HepG2 (cell line): ENCODE results near the gene HSPA1L. TPM values are rescaled to one million over a fixed set of nuclear protein-coding genes. Genes with fewer than 3 reads are reported as not detected.

Experiments used
- ATAC-seq: fragments of 200-7000 bp; cut with Tn5 transposase; 3 replicates; pipeline ENCODE4 v1.9.1; 2020; ENCODE audit warnings: mild to moderate bottlenecking, moderate library complexity
- BruUV-seq: library from RNA; stranded (reverse); fragments of 400-500 nt; replicated peaks from 2 replicates; lab custom pipeline; 2021; lab: Mats Ljungman, UMichigan
- CTCF ChIA-PET: fragments of 300-600 bp; formaldehyde crosslinking; extraction: SDS; loops from one replicate; lab custom pipeline; 2021; ENCODE audit warnings: low total read pairs, inconsistent platforms, low intra/inter-chr PET ratio; lab: Yijun Ruan, JAX
- POLR2A ChIA-PET: fragments of 350-600 bp; sonication (Branson Sonifier 250); formaldehyde crosslinking; loops from one replicate; lab custom pipeline; 2020; ENCODE audit warnings: antibody characterized with exemption, inconsistent platforms; lab: Yijun Ruan, JAX
- DNase-seq: peaks from one replicate; pipeline ENCODE4 v3.0.0-alpha.2; 2015; ENCODE audit warnings: low spot score
- FAIRE-seq: peaks from 3 replicates; lab custom pipeline; 2011; peaks lifted over from hg19 to GRCh38; lab: Jason Lieb, UNC
- H2AFZ ChIP-seq: one replicate; pipeline ENCODE4 v1.6.1; 2011; ENCODE audit warnings: low read length, inconsistent platforms
- H3K27ac ChIP-seq: fragments of 300-600 bp; 3 replicates; pipeline ENCODE4 v1.8.0; 2011; ENCODE audit warnings: mixed run types, mild to moderate bottlenecking, mixed read lengths, low read length, inconsistent platforms; ENCODE audit not compliant: insufficient read depth; ENCODE audit errors: extremely low read length
- H3K27me3 ChIP-seq, 2 experiments: fragments of 200-600 bp in 1 of 2; 2 replicates in 1 of 2; 3 replicates in 1 of 2; pipeline versions ENCODE4 v1.6.0 to v1.8.0; 2011; ENCODE audit warnings: low read length in 2 of 2, mild to moderate bottlenecking in 2 of 2, moderate library complexity in 2 of 2, inconsistent platforms in 1 of 2; ENCODE audit not compliant: insufficient read depth in 2 of 2, control insufficient read depth in 1 of 2
- H3K36me3 ChIP-seq, 2 experiments: fragments of 200-600 bp in 1 of 2; replicated peaks in 1 of 2; 2 replicates in 1 of 2; 3 replicates in 1 of 2; pipeline versions ENCODE4 v1.5.1 to v1.8.0; 2011; ENCODE audit warnings: low read length in 2 of 2, inconsistent platforms in 1 of 2; ENCODE audit not compliant: insufficient read depth in 2 of 2, control insufficient read depth in 1 of 2
- H3K4me1 ChIP-seq: 2 replicates; pipeline ENCODE4 v1.5.1; 2012; ENCODE audit warnings: low read length, inconsistent platforms; ENCODE audit not compliant: insufficient read depth
- H3K4me2 ChIP-seq: 2 replicates; pipeline ENCODE4 v1.6.0; 2011; ENCODE audit warnings: low read depth, low read length, inconsistent platforms
- H3K4me3 ChIP-seq, 3 experiments: fragments of 200-600 bp in 1 of 3; sonication (generic), shearing (Covaris generic) in 1 of 3; replicated peaks in 1 of 3; 2 replicates each; pipeline ENCODE4 v1.5.1; 2011 to 2016; ENCODE audit warnings: low read length in 3 of 3, inconsistent platforms in 2 of 3, low read depth in 2 of 3, mild to moderate bottlenecking in 2 of 3, control low read depth in 1 of 3, mixed read lengths in 1 of 3; ENCODE audit not compliant: insufficient read depth in 1 of 3
- H3K79me2 ChIP-seq: one replicate; pipeline ENCODE4 v1.6.1; 2011; ENCODE audit warnings: low read length, inconsistent platforms; ENCODE audit not compliant: insufficient read depth
- H3K9ac ChIP-seq: 2 replicates; pipeline ENCODE4 v1.6.0; 2011; ENCODE audit warnings: mild to moderate bottlenecking, low read depth, low read length, inconsistent platforms; ENCODE audit not compliant: insufficient read depth
- H3K9me3 ChIP-seq: 2 replicates; pipeline ENCODE4 v1.5.1; 2012; ENCODE audit warnings: mild to moderate bottlenecking, low read length
- H4K20me1 ChIP-seq: 2 replicates; pipeline ENCODE4 v1.6.0; 2011; ENCODE audit warnings: inconsistent platforms, mild to moderate bottlenecking, low read length, moderate library complexity; ENCODE audit not compliant: insufficient read depth
- AGO1 ChIP-seq: fragments of 200-400 bp; formaldehyde crosslinking; IDR thresholded peaks from 2 replicates; pipeline ENCODE4 v1.6.1; 2017; ENCODE audit warnings: mild to moderate bottlenecking, low read depth, low read length, moderate library complexity; ENCODE audit not compliant: poor library complexity, severe bottlenecking
- CREB1 ChIP-seq, 2 experiments: fragments of 450-650 bp in 1 of 2; IDR thresholded peaks; 2 replicates each; pipeline ENCODE4 v1.6.1; 2016 to 2017; ENCODE audit warnings: control low read depth in 1 of 2, mild to moderate bottlenecking in 1 of 2, missing compliant biosample characterization in 1 of 2, missing genetic modification characterization in 1 of 2
- HNF4A ChIP-seq: sonication (generic); formaldehyde crosslinking; IDR thresholded peaks from 2 replicates; pipeline ENCODE4 v1.4.0; 2020; ENCODE audit warnings: missing genetic modification reagents
- MIXL1 ChIP-seq: IDR thresholded peaks from 2 replicates; pipeline ENCODE4 v1.6.1; 2016
- MYNN ChIP-seq: sonication (generic); formaldehyde crosslinking; IDR thresholded peaks from 2 replicates; pipeline ENCODE4 v1.4.0; 2020; ENCODE audit warnings: mild to moderate bottlenecking, low read depth, missing genetic modification reagents
- PHB2 ChIP-seq: fragments of 450-650 bp; IDR thresholded peaks from 2 replicates; pipeline ENCODE4 v1.6.1; 2018; ENCODE audit not compliant: partially characterized antibody
- PHF5A ChIP-seq: IDR thresholded peaks from one replicate; pipeline ENCODE4 v1.6.1; 2018; ENCODE audit warnings: low read depth, missing genetic modification reagents; ENCODE audit not compliant: unreplicated experiment
- POLR2A ChIP-seq, 2 experiments: IDR thresholded peaks; 2 replicates each; pipeline ENCODE4 v1.6.1; 2011; ENCODE audit warnings: low read depth in 2 of 2, low read length in 2 of 2, mild to moderate bottlenecking in 1 of 2, moderate library complexity in 1 of 2; ENCODE audit not compliant: insufficient read depth in 1 of 2
- POLR2AphosphoS2 ChIP-seq: IDR thresholded peaks from 2 replicates; pipeline ENCODE4 v1.6.1; 2011; ENCODE audit warnings: low read depth, low read length, improper control_type of control experiment
- POLR2AphosphoS5 ChIP-seq: IDR thresholded peaks from 2 replicates; pipeline ENCODE4 v1.6.1; 2012; ENCODE audit warnings: low read depth, low read length
- RBFOX2 ChIP-seq: fragments of 200-400 bp; formaldehyde crosslinking; IDR thresholded peaks from 2 replicates; pipeline ENCODE4 v1.6.1; 2017; ENCODE audit warnings: low read depth, mild to moderate bottlenecking, low read length
- SATB2 ChIP-seq: sonication (generic); formaldehyde crosslinking; IDR thresholded peaks from 2 replicates; pipeline ENCODE4 v1.5.0; 2020; ENCODE audit warnings: missing genetic modification reagents
- SMAD1 ChIP-seq: sonication (generic); formaldehyde crosslinking; IDR thresholded peaks from 2 replicates; pipeline ENCODE4 v1.4.0; 2020; ENCODE audit warnings: missing genetic modification reagents, low read depth, mild to moderate bottlenecking, borderline replicate concordance
- SP5 ChIP-seq: IDR thresholded peaks from 2 replicates; pipeline ENCODE4 v1.6.1; 2016; ENCODE audit warnings: low read depth, borderline replicate concordance
- YEATS4 ChIP-seq: sonication (generic); formaldehyde crosslinking; IDR thresholded peaks from 2 replicates; pipeline ENCODE4 v1.4.0; 2020; ENCODE audit warnings: missing genetic modification reagents, borderline replicate concordance
- ZBTB1 ChIP-seq: sonication (generic); formaldehyde crosslinking; IDR thresholded peaks from 2 replicates; pipeline ENCODE4 v1.4.0; 2020; ENCODE audit warnings: missing genetic modification reagents, borderline replicate concordance
- ZNF484 ChIP-seq: sonication (generic); formaldehyde crosslinking; IDR thresholded peaks from 2 replicates; pipeline ENCODE4 v1.5.1; 2020; ENCODE audit warnings: mild to moderate bottlenecking, low read depth, missing genetic modification reagents, borderline replicate concordance
- ZNF766 ChIP-seq: sonication (generic); formaldehyde crosslinking; IDR thresholded peaks from 2 replicates; pipeline ENCODE4 v1.5.0; 2020; ENCODE audit warnings: missing genetic modification reagents, borderline replicate concordance
- WGBS: methylation state at CpG from one replicate; pipeline ENCODE4 v1.1.6; 2017; ENCODE audit warnings: low lambda C conversion rate; 5-methylcytosine and 5-hydroxymethylcytosine counted together
- in situ Hi-C: cut with HindIII; loops from 2 replicates; pipeline ENCODE4 v1.10.0; 2017; ENCODE audit warnings: low pct_unique_long_range_greater_than_20kb; ENCODE audit not compliant: extremely low pct_ligation_motif_present
- intact Hi-C: fragments of 100-400 bp; cut with micrococcal nuclease; formaldehyde crosslinking; loops from one replicate; pipeline ENCODE4 v1.10.0; 2022; ENCODE audit not compliant: unreplicated experiment
- polyA plus RNA-seq, 8 experiments: library from polyadenylated mRNA; depleted of rRNA in 3 of 8; stranded (reverse) in 7 of 8; unstranded in 1 of 8; fragments of >200 nt; fragmentation: Illumina TruSeq in 4 of 8; extraction: Trizol in 4 of 8; gene quantifications; 2 replicates each; pipeline versions ENCODE4 v1.2.1 to v1.2.3, GENCODE V29; 2011 to 2016; ENCODE audit warnings: low read depth in 4 of 8, missing spikeins in 1 of 8, mixed read lengths in 1 of 8; ENCODE audit not compliant: insufficient read depth in 1 of 8
- total RNA-seq, 5 experiments: library from RNA; depleted of rRNA; stranded (reverse); fragments of >200 nt; fragmentation: Illumina TruSeq; extraction: Trizol; gene quantifications; 2 replicates each; pipeline ENCODE4 v1.2.3, GENCODE V29; 2016; ENCODE audit warnings: low read depth in 1 of 5
- TF ChIP-seq, protein P1 (sequence below): sonication (generic); formaldehyde crosslinking; IDR thresholded peaks from 2 replicates; pipeline ENCODE4 v1.4.0; 2020; ENCODE audit warnings: missing genetic modification reagents, mild to moderate bottlenecking, borderline replicate concordance
- TF ChIP-seq, protein P2 (sequence below): sonication (generic); formaldehyde crosslinking; IDR thresholded peaks from 2 replicates; pipeline ENCODE4 v1.4.0; 2020; ENCODE audit warnings: missing genetic modification reagents
- TF ChIP-seq, protein P3 (sequence below): sonication (generic); formaldehyde crosslinking; IDR thresholded peaks from 2 replicates; pipeline ENCODE4 v1.4.0; 2020; ENCODE audit warnings: missing genetic modification reagents, borderline replicate concordance

Gene HSPA1L
- total and polyA plus RNA-seq, 2 of the 13 experiments (the other 11 are each of a cell fraction or from before 2014, with no cell fraction given), result 0.55 to 1.0 TPM

DNA sequence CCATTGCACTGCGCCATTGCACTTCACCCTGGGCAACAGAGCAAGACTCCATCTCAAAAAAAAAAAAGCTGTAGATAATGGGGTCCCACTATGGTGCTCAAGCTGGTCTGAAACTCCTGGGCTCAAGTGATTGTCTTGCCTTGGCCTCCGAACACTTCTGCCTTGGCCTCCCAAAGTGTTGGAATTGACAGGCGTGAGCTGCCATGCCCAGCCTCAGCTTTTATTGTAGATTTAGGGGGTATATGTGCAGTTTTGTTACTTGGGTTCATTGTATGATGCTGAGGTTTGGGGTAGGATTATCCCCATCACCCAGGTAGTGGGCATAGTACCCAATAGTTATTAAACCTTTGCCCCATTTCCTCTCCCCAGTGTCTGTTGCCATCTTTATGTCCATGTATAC lies 23.9 kb upstream of the HSPA1L start:
- Histone ChIP-seq H3K4me1 (peaks cover 41% of the 10 kb centered on the region), H3K79me2 (peaks cover 35% of the 10 kb centered on the region), H3K36me3 (peaks cover 12 to 33% of the 10 kb centered on the region in 2 experiments), H3K4me3 (no peak overlapping the region), H2AFZ (no peak overlapping the region), H3K27ac (no peak overlapping the region), H3K27me3 (peaks cover 0 to 2% of the 10 kb centered on the region in 2 experiments; a peak in 1 of 5 replicates), H3K9ac (no peak overlapping the region), H3K4me2 (no peak overlapping the region), H3K9me3 (no peaks in the 10 kb centered on the region), H4K20me1 (peaks cover 43% of the 10 kb centered on the region)
- BruUV-seq, result no TSS peak
- in situ Hi-C loops, result no loop called here
- intact Hi-C loops, result loop anchor here (10.0 kb wide), 1 partner anchor 116 kb away; the partner anchor contains the start of genes NELFE and SKIC2
- ATAC-seq (no peak), DNase-seq (no peak), FAIRE-seq (no peak)
- CTCF ChIA-PET, result no interaction called here
- WGBS, result 100% methylated on average over 2 of the region's 3 CpGs
- POLR2A ChIA-PET, result interaction anchor here (1.1 to 15.7 kb wide), 7 partner anchors 8 to 100 kb away, joined by 3 to 264 read pairs (median 11); partner anchors contain the start of genes HSPA1B, MSH5 and NEU1
- TF ChIP-seq POLR2A (IDR thresholded peaks at IDR 0.05; ENCODE audit: insufficient read depth in 1 of 2, low read depth in 2 of 2, low read length in 2 of 2) (peak; percentile 25 to 39; a peak in 1 of 4 replicates), HNF4A (CRISPR knock-in tag) (no peak), MIXL1 (CRISPR knock-in tag) (no peak), POLR2AphosphoS2 (no peak), POLR2AphosphoS5 (peak; percentile 34; the same call in 1 of the 2 replicates), MYNN (no peak), ZNF766 (no peak), SATB2 (CRISPR knock-in tag) (no peak), ZBTB1 (CRISPR knock-in tag) (no peak), SMAD1 (CRISPR knock-in tag) (no peak), PHB2 (no peak), CREB1 (IDR thresholded peaks at IDR 0.05) (no peak), CREB1 (CRISPR knock-in tag; IDR thresholded peaks at IDR 0.05) (no peak), AGO1 (no peak), RBFOX2 (peak; percentile 51), SP5 (no peak), YEATS4 (CRISPR knock-in tag) (no peak), PHF5A (CRISPR knock-in tag) (no peak), ZNF484 (CRISPR knock-in tag) (no peak)
- TF ChIP-seq, protein P1, sequence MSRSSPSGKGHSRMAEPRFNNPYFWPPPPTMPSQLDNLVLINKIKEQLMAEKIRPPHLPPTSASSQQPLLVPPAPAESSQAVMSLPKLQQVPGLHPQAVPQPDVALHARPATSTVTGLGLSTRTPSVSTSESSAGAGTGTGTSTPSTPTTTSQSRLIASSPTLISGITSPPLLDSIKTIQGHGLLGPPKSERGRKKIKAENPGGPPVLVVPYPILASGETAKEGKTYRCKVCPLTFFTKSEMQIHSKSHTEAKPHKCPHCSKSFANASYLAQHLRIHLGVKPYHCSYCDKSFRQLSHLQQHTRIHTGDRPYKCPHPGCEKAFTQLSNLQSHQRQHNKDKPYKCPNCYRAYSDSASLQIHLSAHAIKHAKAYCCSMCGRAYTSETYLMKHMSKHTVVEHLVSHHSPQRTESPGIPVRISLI (CRISPR knock-in tag), result 0 out of 2 replicates have a peak, but pooled peaks have one; percentile 8
- TF ChIP-seq, protein P2, sequence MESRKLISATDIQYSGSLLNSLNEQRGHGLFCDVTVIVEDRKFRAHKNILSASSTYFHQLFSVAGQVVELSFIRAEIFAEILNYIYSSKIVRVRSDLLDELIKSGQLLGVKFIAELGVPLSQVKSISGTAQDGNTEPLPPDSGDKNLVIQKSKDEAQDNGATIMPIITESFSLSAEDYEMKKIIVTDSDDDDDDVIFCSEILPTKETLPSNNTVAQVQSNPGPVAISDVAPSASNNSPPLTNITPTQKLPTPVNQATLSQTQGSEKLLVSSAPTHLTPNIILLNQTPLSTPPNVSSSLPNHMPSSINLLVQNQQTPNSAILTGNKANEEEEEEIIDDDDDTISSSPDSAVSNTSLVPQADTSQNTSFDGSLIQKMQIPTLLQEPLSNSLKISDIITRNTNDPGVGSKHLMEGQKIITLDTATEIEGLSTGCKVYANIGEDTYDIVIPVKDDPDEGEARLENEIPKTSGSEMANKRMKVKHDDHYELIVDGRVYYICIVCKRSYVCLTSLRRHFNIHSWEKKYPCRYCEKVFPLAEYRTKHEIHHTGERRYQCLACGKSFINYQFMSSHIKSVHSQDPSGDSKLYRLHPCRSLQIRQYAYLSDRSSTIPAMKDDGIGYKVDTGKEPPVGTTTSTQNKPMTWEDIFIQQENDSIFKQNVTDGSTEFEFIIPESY, result 0 out of 2 replicates have a peak, but pooled peaks have one; percentile 29
- TF ChIP-seq, protein P3, sequence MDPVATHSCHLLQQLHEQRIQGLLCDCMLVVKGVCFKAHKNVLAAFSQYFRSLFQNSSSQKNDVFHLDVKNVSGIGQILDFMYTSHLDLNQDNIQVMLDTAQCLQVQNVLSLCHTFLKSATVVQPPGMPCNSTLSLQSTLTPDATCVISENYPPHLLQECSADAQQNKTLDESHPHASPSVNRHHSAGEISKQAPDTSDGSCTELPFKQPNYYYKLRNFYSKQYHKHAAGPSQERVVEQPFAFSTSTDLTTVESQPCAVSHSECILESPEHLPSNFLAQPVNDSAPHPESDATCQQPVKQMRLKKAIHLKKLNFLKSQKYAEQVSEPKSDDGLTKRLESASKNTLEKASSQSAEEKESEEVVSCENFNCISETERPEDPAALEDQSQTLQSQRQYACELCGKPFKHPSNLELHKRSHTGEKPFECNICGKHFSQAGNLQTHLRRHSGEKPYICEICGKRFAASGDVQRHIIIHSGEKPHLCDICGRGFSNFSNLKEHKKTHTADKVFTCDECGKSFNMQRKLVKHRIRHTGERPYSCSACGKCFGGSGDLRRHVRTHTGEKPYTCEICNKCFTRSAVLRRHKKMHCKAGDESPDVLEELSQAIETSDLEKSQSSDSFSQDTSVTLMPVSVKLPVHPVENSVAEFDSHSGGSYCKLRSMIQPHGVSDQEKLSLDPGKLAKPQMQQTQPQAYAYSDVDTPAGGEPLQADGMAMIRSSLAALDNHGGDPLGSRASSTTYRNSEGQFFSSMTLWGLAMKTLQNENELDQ (CRISPR knock-in tag), result no peak
